Left cardiac atrium (tissue), 4 donors: ENCODE data around the gene RING1. TPM values are rescaled to one million over a fixed set of nuclear protein-coding genes. Genes with fewer than 3 reads are reported as not detected.

ENCODE experiments used
- ATAC-seq, 2 donors: fragments of 200-7000 bp; cut with Tn5 transposase; one replicate each; pipeline ENCODE4 v1.9.1; 2020; ENCODE audit warnings: mild to moderate bottlenecking in 2 of 2, moderate library complexity in 2 of 2
- DNase-seq: peaks from one replicate; pipeline ENCODE4 v3.0.0-alpha.2; 2020
- intact Hi-C, 2 donors: fragments of 100-400 bp; cut with DNase I; formaldehyde crosslinking; loops; one replicate each; pipeline versions ENCODE4 v1.14.1 to v1.15.1; 2022 to 2023
- total RNA-seq, 2 donors: library from RNA; stranded (reverse); fragmentation: NEBNext Ultra II Directional; extraction: Animal tissue kit (Norgen Biotek cat#: 25700); gene quantifications; one replicate each; pipeline ENCODE4 v1.2.1, GENCODE V29; 2021
- donor health status: DM: no; HTN: yes; CAD: no.
- donor health status: DM: no; HTN: yes; CAD: no; lungs with severe emphysema.
- donor health status: DM: yes; HTN: yes; CAD: no.
- donor health status: Dilated cardiomyopathy.

RING1 gene
- total RNA-seq, 2 donors from 2014 or later = 29.7 to 30.0 TPM

GRCh38 chr6:33190504-33191107, 17.7 kb upstream of the RING1 start:
- ATAC-seq = no peak
- intact Hi-C loops = no loop called here
- DNase-seq = no peak

GRCh38 chr6:33191383-33192104, 16.8 kb upstream of the RING1 start:
- DNase-seq (no peak), ATAC-seq (no peak)
- intact Hi-C loops = no loop called here

- peak; percentile 9 to 16 for ATAC-seq
- DNase-seq = no peak
- intact Hi-C loops = no loop called here
Observed at GRCh38 chr6:33192105-33192646, 16.1 kb upstream of the RING1 start, which contains the start of gene COL11A2. COL11A2 (minus strand) TSS chr6:33192467; CDS start chr6:33192240, 227 bp downstream.

- ATAC-seq (peak; percentile 30 to 50), DNase-seq (peak; percentile 58)
- intact Hi-C loops = no loop called here
Observed at GRCh38 chr6:33192671-33193602, 15.4 kb upstream of the RING1 start.

GRCh38 chr6:33193619-33194018, 14.7 kb upstream of the RING1 start:
- intact Hi-C loops = no loop called here
- ATAC-seq = no peak
- no peak for DNase-seq

GRCh38 chr6:33194431-33194979, 13.8 kb upstream of the RING1 start:
- no peak for DNase-seq
- no peak for ATAC-seq
- intact Hi-C loops = no loop called here

- ATAC-seq (no peak), DNase-seq (no peak)
- intact Hi-C loops = loop anchor here in 1 of 2 donors (5.0 kb wide), 2 partner anchors 33 to 1068 kb away; partner anchors contain the start of gene ATF6B
Observed at GRCh38 chr6:33195304-33196165, 12.8 kb upstream of the RING1 start.

- DNase-seq (peak; percentile 49), ATAC-seq (peak; percentile 9 to 31)
- intact Hi-C loops = loop anchor here in 1 of 2 donors (5.0 kb wide), 2 partner anchors 35 to 1070 kb away; partner anchors contain the start of gene ATF6B
Observed at GRCh38 chr6:33197431-33198048, 10.8 kb upstream of the RING1 start.

GRCh38 chr6:33198159-33198852, 10.0 kb upstream of the RING1 start:
- ATAC-seq (no peak), DNase-seq (no peak)
- intact Hi-C loops = loop anchor here in 1 of 2 donors (5.0 kb wide), 2 partner anchors 36 to 1071 kb away; partner anchors contain the start of gene ATF6B

- intact Hi-C loops = loop anchor here in 1 of 2 donors (5.0 kb wide), 2 partner anchors 37 to 1072 kb away; partner anchors contain the start of gene ATF6B
- DNase-seq (no peak), ATAC-seq (no peak)
Observed at GRCh38 chr6:33198853-33199436, 9.4 kb upstream of the RING1 start.

GRCh38 chr6:33199687-33200218, 8.5 kb upstream of the RING1 start:
- ATAC-seq (peak; percentile 40 to 56), DNase-seq (peak; percentile 81)
- intact Hi-C loops = loop anchor here in 1 of 2 donors (5.0 kb wide), 2 partner anchors 37 to 1072 kb away; partner anchors contain the start of gene ATF6B

- intact Hi-C loops = no loop called here
- ATAC-seq (peak; percentile 88 to 90), DNase-seq (peak; percentile 100)
Observed at GRCh38 chr6:33200219-33201146, 7.8 kb upstream of the RING1 start, which contains the start of the genes RXRB and SLC39A7. RXRB (minus strand) TSS chr6:33200665; CDS start chr6:33200476, 189 bp downstream. SLC39A7 (plus strand) TSS chr6:33200867; CDS start chr6:33201246, 379 bp downstream.

GRCh38 chr6:33201147-33201545, 7.2 kb upstream of the RING1 start:
- ATAC-seq (peak in 1 of 2 donors; percentile 1), DNase-seq (peak; percentile 51)
- intact Hi-C loops = no loop called here

- no peak for ATAC-seq
- intact Hi-C loops = no loop called here
Observed at GRCh38 chr6:33201935-33202334, 6.4 kb upstream of the RING1 start.

GRCh38 chr6:33202799-33203198, 5.5 kb upstream of the RING1 start:
- intact Hi-C loops = no loop called here
- no peak for ATAC-seq
- DNase-seq = no peak

More at GRCh38 chr6:33201935-33202334, 6.4 kb upstream of the RING1 start:
- DNase-seq = no peak
